HG02610 (cell line): Measurements from ENCODE around the gene MDGA2.
"Not testable (repeated sequence)": the region's sequence is repeated elsewhere in the genome, so short reads cannot be mapped to it uniquely, and the experiment has no call there.

Experiments
- ATAC-seq: cut with Tn5 transposase; IDR thresholded peaks from one replicate; pipeline ENCODE4 v1.9.1; 2021; ENCODE audit warnings: mild to moderate bottlenecking, moderate library complexity; ENCODE audit not compliant: unreplicated experiment

MDGA2 gene

DNA sequence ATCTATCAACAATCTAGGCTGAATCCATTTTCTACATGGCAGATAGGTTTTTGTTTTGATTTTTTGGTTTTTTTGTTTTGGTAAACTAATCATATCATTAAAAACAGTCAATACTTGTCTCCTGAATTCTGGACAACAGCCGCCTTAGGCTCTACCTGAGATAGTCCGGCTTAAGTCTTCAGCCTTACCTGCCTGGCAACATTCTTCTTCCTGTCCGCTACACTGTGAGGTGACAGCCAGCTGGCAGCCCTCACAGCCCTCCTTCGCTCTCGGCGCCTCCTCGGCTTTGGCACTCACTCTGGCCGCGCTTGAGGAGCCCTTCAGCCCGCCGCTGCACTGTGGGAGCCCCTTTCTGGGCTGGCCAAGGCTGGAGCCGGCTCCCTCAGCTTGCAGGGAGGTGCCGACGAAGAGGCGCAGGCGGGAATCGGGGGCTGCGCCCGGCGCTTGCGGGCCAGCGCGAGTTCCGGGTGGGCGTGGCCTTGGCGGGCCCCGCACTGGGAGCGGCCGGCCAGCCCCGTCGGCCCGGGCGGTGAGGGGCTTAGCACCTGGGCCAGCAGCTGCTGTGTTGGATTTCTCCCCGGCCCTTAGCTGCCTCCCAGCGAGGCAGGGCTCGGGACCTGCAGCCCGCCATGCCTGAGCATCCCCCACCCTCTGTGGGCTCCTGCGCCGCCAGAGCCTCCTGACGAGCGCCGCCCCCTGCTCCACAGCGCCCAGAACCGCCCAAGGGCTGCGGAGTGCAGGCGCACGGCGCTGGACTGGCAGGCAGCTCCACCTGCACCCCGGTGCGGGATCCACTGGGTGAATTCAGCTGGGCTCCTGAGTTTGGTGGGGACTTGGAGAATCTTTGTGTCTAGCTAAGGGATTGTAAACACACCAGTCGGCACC is 49.0 kb downstream of the MDGA2 start:
- no peak for ATAC-seq

DNA sequence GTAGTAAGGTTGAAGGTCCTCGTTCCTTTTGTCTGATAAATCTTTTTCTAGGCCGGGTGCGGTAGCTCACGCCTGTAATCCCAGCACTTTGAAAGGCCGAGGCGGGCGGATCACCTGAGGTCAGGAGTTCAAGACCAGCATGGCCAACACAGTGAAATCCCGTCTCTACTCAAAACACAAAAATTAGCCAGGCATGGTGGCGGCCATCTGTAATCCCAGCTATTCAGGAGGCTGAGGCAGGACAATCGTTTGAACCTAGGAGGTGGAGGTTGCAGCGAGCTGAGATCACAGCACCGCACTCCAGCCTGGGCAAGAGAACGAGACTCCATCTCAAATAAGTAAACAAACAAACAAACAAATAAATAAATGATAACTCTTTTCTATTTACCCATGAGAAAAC is 51.3 kb downstream of the MDGA2 start:
- ATAC-seq: not testable (repeated sequence)

DNA sequence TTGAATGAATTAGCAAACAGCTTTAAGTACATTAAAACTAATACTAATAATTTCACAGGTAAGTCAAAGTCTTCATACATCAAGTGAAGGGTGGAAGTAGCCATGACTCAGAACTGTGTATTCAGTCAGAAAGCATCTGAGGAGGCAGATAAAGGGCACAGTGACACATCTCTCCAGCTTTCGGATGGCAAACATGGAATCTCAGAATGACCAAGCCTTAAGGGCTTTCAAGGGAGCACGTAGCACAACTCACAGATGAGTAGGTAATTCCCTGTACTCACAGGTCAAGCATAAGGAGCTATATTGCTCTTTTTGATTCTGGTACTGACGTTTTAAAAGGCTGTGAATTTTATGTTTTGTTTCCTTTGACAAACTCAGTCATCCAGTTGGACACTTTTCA is 56.0 kb downstream of the MDGA2 start:
- no peak for ATAC-seq

DNA sequence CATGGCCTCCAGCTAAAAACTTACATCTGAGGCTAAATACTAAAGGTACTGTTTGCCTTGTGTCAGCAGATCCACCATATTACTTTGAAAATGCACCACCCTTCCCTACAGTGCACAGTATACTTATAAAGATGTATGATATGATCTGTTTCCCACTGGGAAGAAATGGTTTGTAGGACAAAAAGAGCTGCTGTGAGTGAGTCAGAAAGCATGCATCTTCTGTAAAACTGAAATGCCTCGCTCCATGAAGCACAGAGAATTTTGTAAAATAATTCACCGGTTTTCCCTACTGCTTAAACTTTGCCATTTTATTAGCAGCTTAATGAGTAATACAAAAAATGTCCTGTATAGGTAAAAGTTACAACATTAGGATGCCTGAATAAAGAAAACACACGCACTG is 68.8 kb downstream of the MDGA2 start:
- no peak for ATAC-seq

DNA sequence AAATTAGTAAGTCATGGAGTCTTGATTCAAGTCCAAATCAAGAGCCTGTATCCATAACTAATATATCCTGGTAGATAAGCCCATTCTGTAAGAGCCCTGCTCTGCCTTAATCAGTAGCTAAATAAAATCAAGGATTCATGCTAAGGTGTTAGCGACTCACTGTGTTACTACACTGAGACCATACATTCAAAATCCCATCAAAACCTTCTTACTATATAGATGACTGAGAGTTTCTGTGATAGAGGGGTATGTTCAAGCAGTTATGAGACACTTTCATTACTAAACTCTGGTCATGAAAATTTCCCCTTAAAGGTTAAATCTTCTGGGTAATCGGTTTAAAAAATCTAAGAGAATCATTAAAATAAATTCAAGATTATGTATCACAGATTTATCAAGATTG is 78.5 kb downstream of the MDGA2 start:
- peak; percentile 48 for ATAC-seq

DNA sequence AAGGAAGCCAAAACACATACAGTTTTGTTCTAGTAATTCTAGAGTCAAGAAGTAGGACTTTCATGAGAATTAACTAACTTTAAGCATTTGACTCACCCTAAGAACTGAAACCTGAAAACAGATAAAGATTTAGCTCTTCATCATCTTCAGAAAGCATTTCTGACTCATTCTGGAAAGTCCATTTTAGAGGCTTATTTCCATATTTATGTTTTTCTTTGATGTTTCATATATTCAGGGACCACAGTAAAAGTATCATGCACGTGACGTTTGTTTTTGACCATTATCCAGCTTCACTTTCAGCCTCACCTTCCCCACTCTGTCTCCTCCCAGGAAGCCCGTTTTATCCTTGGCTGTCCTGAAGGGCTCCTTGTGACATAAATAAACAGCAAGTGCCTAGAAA is 79.2 kb downstream of the MDGA2 start:
- peak; percentile 87 for ATAC-seq

DNA sequence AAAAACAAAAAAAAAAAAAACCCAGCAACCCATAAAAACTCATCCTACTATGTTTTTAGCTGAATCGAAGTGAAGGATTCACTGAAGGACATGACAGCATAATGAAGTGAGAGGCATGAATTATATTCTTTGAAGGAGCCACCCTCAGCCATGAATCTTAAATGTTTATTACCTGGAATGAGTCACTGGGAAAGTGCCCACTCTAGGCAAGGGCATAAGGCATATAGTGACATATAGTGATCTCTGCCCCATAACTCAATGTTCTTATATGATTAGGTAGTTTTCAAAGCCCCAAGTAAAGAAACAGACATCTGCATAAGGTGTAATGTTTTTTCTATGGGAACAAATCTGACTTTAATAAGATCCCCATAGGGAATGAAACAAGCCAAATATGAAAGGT is 79.9 kb downstream of the MDGA2 start:
- ATAC-seq: peak; percentile 30

DNA sequence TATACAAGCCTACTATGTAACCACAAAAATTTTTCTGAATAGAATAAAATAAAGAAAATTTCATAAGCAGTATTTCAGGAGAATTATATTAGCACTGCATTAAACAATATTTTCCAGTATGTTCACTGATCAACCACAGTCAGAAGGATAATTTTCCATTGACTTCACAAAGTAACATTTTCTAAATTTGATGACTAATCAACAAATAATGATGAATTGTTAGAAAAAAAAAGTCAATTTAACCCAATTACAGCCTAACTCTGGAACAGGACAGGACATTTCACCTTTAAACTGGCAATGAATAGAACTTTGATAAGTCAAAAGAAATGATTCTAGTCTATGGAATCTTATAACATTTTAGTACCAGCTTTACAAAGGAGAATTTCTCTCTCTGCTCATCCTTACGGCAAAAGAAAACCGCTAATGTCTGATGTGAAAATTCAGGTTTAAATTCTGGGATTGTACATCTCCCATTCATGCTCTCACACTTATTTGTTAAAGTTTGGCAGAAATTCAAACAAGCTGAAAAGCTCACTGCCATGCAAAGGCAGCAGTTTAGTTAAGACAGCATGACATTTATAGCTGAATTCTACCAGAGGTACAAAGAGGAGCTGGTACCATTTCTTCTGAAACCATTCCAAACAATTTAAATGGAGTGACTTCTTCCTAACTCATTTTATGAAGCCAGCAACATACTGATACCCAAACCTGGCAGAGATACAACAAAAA is 84.5 kb downstream of the MDGA2 start:
- no peak for ATAC-seq

DNA sequence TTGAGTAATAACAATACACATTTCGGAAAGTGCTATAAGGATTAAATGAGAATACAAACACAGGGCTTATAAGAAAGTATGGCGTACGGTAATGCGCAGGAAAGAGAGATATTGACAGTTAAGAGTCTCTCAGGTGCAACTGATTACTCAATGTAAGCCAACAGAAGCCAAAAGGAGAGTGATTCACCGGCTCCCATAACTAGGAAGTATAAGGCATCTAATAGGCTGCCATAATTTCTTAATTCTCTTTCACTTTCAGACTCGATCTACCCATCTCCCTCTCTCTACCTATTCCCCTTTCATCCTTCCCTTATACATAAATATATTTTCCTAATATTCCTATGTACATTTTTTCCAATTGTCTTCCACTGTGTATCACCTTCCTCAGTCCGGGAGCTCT is 90.0 kb downstream of the MDGA2 start:
- no peak for ATAC-seq

DNA sequence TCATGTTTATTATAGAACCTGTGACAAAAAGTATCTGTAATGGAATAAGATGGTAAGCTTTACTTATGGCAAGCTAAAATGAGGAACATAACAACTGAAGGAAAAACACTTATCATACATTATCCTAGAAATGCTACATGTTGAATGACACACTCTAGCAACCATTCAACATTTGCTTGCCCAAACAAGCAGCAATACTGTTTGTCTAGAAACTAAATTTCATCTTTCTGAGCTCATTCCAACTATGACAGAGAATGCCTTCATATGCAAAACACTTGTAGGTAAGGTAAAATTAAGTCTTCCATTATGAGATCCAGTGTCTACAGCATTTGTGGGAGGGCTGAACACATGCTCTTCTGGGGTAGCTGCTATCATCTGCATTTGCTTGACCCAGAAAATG is 108.1 kb downstream of the MDGA2 start:
- ATAC-seq: no peak

DNA sequence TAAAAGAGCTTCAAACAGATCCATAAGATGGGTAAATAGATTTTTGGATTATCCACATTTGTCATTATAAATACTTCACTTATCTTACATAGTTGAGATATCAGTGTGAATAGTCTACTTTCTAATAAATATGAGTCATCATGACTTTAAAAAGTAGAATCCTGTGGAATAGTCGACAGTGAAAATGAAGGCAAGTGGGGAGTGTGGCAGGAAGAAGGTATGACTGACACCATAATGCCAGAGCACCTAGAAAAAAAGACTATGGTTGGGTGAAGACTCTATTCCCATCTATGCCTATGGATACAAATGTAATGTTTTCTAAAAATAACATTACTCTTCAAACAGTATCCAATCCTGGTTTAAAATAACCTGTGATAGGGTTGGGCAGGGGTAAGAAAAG is 117.5 kb downstream of the MDGA2 start:
- ATAC-seq: no peak

DNA sequence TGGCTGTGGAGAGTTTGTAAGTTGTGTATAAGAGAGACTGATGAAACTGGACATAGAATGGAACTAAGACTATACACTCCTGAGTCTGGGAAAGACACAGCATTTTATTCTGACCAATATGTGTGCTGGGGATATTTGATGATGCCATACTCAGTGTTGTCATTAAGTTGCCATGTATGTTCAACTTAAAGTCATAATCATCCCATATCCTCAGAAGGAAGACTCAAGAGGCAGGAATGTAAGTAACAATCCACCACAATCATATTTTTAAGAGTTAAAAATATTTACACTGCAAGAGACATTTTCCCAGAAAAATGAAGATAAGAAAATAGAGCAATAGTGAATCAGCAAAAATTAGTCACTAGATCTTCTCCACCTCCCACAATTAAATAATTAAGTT is 120.1 kb downstream of the MDGA2 start:
- ATAC-seq: no peak

DNA sequence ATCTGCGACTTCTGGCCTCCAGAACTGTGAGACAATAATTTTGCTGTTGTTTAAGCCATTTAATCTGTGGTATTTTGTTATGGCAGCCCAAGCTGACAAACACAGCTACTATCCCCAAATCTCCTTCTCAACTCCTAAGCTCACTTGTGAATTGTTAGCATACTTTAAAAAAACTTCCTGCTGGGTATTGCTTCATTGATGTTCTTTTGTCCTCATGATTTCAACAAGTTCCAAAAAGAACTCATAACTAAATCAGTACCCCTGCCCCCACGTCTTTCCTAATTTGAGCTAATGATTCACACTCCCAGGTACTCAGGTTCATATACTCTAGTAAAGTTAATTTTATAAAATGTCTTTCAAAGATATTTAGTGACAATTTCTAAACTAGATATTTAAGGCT is 125.5 kb downstream of the MDGA2 start:
- no peak for ATAC-seq

DNA sequence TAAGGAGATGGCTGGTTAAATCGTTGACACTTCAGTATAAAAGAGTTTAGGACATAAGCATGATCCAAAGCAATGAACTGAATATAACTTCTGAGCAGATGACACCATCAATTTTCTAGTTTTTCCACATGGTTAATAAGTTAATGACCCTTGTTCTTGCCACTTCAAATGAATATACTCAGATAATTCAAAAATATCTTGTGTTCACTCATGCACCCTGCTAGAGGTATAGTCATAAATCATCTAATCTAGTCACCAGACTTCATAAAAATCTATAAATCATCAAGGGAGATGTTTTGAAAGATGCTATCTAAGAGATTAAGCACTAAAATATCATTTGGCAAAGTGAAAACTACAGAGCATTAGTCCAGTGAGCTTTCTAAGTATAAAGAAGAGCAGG is 131.9 kb downstream of the MDGA2 start:
- no peak for ATAC-seq

DNA sequence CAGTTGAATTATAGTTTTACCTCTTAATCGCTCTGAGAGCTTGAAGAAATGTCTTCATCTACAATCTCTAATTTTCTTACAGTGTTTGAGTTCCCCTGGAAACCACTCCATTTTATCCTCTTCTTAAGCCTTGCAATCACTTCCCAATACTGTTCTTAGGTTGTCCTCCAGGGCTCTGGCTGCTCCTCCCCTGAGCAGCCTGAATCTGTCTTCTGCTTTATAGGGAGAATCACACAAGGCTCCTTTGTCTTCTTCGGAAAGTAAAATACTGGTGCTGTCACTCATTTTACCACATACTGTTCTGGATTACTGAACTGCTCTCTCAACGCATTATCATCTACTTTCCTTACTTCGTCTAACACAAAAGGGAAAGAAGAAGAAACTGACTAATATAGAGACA is 133.7 kb downstream of the MDGA2 start:
- ATAC-seq: no peak

DNA sequence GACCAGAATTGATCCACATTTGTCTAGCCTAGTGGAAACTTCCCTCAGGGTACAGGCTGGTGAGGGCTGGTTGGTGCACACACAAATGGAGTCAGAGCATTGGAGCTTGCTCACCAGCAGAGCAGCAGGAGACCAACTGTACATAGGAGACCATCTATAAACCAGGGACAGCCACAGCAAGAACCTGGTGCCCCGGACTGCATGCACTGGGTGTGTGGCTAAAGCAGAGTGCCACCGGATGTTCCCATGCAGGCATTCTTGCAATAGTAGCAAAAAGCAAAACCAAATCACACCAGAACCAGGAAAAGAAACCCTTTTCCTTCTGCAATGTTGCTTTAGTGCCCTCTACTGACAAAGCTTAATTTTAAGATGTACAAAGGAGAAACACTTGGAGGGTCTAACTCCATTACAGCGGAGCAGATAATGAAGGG is 136.4 kb downstream of the MDGA2 start:
- ATAC-seq: no peak

DNA sequence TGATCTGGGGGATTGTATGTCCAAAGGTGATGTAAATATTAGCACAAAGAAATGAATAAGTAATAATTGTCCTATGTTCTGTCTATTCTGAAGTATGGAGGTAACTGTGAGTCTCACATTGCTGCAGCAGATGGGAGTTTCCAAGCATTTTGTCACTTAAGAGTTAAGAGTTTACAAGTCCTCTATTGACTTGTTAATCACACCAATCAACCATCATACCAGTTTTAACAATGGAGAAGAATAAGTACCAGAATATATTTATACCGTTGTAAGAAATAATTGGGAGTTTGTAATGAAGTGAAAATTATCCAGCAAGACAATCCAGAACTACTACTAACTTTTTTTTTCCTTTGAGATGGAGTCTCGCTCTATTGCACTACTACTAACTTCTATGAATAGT is 139.1 kb downstream of the MDGA2 start:
- no peak for ATAC-seq

DNA sequence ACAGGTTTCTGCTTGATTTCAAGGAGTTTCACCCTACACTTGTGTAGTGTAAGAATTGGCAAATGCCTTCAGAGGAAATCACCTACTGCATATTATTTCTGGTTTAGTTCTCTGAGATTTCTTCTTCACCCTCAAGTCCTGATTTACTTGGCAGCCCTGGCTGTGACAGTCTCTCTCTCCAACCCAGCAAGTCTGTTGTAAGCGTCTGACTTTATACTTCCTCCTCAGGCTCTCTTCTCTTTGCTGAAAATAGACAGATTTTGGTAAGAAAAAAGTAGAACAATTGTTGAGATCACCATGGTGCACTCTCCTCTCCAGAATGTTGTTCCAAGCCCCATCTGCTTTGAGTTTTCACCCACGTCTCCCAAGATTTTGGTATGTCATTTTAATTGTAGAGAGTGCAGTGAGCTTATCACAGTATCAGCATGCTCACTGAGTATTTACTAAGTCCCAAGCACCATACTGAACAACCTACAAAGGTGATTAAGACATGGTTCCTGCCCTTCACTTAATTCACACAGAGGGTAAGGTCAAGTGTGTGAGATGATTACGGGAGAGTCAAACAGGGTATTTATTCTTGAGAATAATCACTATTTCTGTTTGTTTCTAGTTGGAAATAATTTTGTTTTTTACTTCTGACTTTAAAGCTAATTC is 148.7 kb downstream of the MDGA2 start:
- ATAC-seq: no peak

DNA sequence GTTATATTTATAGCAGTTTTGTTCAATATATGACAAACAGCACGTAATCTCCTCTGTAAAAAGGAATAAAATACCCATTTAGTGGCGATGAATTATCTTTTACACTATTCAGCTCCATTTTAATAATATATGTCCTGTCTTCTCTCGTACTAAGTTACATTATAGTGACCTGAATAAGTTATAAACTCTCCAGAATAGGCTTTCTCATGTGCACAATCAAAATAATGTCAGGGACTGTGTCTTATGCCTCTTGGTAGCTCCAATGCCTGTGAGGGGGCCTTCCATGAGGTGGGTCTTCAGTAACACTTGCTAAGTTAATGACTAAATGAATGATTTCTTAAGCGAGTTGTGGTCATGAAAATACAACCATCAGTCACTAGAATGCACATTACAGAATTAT is 150.9 kb downstream of the MDGA2 start:
- ATAC-seq: no peak

DNA sequence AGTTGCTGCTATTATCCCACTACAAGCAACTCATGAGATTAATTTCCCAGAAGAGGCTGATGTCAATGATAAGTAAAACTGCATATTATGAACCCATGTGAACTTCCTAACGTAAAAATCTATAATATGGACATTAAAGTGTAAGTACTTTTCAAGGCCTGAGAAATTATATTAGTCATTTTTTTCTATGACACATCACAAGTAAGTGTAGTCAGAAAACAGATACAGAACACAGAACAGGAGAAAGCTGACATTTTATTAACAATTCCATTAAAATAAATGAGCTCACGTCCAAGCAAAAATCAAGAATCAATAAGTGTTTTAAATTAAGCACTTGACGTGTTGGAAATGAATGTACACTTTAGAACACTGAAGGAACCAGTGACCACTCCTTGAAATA is 155.0 kb downstream of the MDGA2 start:
- no peak for ATAC-seq

DNA sequence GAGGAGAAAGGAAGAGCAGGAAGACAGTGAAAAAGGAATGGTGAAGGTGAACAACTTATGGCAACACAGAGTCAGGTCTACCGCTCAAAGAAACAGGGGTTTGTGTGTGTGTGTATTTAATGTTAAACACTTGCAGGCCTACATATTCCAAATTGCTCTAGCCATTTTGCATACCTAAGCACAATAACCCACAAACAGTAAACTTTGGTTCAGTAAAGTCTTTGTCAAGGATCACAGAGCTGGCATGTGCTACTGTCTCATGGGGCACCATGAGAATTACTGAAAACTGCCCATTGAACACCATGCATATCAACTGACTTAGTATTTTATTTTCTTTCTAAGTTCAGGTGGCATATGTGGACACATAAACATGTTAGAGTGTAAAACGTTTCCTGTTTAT is 163.6 kb downstream of the MDGA2 start:
- ATAC-seq: no peak

DNA sequence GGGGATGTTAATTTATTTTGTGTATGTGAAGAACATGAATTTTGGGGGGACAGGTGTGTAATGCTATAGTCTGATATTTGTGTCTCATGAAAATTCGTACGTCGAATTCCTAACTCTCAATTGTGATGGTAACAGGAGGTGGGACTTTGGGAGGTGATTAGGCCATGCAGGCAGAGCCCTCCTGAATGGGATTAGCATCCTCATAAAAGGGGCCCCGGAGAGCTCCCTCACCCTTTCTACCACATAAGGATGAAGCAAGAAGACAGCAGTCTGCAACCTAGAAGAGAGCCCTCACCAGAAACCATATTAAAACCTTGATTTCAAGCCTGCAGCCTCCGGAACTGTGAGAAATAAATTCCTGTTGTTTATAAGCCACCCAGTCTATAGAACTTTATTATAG is 165.4 kb downstream of the MDGA2 start:
- ATAC-seq: no peak
